ENCODE data around the gene PLCD4. TPM values are rescaled to one million over a fixed set of nuclear protein-coding genes. Genes with fewer than 3 reads are reported as not detected.

PLCD4 gene
- total RNA-seq, 1 donor from 2014 or later: 1.0 TPM

DNA sequence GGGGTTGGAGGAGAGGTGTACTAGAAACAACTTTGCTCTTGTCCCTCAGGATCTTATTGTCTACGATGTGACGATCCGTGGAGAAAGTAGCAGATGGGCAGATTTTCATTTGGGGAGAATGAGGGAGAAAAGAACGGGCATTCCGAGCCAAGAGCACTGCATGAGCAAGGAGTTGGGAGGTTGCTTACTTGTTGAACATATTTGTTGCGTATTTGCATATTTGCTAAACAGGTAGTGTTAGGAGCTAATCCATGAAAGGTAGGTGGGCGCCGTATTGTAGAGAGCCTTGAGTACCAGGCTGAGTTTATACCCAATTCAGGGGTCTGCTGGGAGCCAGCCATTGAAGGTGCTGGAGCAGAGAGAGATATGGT lies 52.3 kb downstream of the PLCD4 start:
- no peaks in the 10 kb centered on the region for H3K27me3 ChIP-seq
- DNase-seq: no peak
- intact Hi-C loops (cut with DNase I): no loop called here
- no peak for ATAC-seq
- TF ChIP-seq, protein P1, sequence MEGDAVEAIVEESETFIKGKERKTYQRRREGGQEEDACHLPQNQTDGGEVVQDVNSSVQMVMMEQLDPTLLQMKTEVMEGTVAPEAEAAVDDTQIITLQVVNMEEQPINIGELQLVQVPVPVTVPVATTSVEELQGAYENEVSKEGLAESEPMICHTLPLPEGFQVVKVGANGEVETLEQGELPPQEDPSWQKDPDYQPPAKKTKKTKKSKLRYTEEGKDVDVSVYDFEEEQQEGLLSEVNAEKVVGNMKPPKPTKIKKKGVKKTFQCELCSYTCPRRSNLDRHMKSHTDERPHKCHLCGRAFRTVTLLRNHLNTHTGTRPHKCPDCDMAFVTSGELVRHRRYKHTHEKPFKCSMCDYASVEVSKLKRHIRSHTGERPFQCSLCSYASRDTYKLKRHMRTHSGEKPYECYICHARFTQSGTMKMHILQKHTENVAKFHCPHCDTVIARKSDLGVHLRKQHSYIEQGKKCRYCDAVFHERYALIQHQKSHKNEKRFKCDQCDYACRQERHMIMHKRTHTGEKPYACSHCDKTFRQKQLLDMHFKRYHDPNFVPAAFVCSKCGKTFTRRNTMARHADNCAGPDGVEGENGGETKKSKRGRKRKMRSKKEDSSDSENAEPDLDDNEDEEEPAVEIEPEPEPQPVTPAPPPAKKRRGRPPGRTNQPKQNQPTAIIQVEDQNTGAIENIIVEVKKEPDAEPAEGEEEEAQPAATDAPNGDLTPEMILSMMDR (IDR thresholded peaks at IDR 0.05): no peak
- peaks cover 14% of the 10 kb centered on the region for H3K4me1 ChIP-seq
- H3K27ac ChIP-seq: peak overlapping the region; percentile 71
- peak overlapping the region; percentile 98 for H3K4me3 ChIP-seq
- peaks cover 63% of the 10 kb centered on the region for H3K36me3 ChIP-seq
- H3K9me3 ChIP-seq: no peaks in the 10 kb centered on the region

- peaks cover 67% of the 10 kb centered on the region for H3K36me3 ChIP-seq
- intact Hi-C loops (cut with DNase I): no loop called here
- TF ChIP-seq, protein P1 (IDR thresholded peaks at IDR 0.05): no peak
- DNase-seq (no peak), ATAC-seq (no peak)
- no peaks in the 10 kb centered on the region for H3K9me3 ChIP-seq
- peaks cover 14% of the 10 kb centered on the region for H3K4me1 ChIP-seq
- H3K4me3 ChIP-seq: no peak overlapping the region
- H3K27me3 ChIP-seq: no peaks in the 10 kb centered on the region
- H3K27ac ChIP-seq: no peak overlapping the region
Measured at GRCh38 chr2:218662377-218662776, 54.7 kb downstream of the PLCD4 start.

DNA sequence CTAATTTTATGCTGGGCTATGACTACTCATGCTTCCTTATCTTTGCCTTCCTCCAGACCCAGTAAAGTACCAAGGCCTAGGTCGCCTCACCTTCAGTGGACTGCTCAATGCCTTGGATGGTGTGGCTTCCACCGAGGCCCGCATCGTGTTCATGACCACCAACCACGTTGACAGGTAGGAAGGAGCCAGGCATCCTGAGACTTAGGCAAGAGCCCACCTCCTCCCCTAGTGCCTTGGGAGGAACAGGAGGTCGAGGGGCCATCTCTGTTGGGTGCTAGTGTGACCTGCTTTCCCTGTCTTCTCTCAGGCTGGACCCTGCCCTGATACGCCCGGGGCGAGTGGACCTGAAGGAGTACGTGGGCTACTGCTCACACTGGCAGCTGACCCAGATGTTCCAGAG lies 55.1 kb downstream of the PLCD4 start:
- Histone ChIP-seq H3K36me3 (peaks cover 67% of the 10 kb centered on the region), H3K27ac (no peak overlapping the region), H3K9me3 (no peaks in the 10 kb centered on the region), H3K4me1 (peaks cover 13% of the 10 kb centered on the region), H3K27me3 (no peaks in the 10 kb centered on the region), H3K4me3 (no peak overlapping the region)
- DNase-seq (no peak), ATAC-seq (no peak)
- TF ChIP-seq, protein P1 (IDR thresholded peaks at IDR 0.05): no peak
- intact Hi-C loops (cut with DNase I): no loop called here

DNA sequence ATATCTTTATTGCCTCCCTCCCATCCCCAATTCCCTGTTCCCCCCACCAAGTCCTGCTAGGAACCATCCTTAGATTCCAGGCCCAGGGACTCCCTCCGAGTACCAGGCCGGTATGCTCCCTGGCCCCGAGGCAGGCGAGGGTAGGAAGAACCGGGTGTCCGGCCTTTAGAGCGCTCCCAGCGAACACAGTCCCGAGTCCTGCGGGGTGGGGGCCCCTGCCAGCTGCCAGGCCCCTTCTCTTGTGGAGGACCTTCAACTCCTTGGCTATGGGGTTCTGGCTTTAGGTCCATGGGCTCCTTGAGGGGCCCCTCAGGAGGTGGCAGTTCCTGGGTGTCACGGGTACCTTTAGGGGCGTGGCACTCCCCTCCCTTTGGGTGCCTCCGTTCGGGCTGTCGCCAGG lies 56.2 kb downstream of the PLCD4 start:
- Histone ChIP-seq H3K27ac (no peak overlapping the region), H3K4me3 (no peak overlapping the region), H3K27me3 (no peaks in the 10 kb centered on the region), H3K9me3 (no peaks in the 10 kb centered on the region), H3K4me1 (peaks cover 4% of the 10 kb centered on the region), H3K36me3 (peaks cover 71% of the 10 kb centered on the region)
- no peak for DNase-seq
- ATAC-seq: no peak
- TF ChIP-seq, protein P1 (IDR thresholded peaks at IDR 0.05): no peak
- intact Hi-C loops (cut with DNase I): no loop called here

DNA sequence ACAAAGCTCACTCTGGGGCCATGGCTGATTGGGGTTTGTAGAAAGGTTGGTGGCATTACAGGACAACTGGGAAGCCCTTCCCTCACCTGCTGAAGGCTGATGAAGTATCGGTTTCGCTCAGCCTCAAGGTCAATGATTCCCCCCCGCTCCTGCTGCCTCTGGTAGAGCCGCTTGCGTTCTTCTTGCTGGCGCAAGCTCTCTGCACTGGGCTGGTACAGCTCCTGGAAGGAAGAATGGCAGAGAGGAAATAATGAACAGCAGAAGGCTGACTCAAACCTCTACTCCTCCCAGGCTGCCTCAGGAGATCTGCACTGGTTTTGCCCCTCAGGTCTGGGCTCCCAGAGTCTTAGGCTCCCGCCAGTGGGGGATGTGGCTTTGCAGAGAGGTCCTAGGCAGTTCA lies 57.0 kb downstream of the PLCD4 start:
- intact Hi-C loops (cut with DNase I): no loop called here

More for the DNA sequence above, 57.0 kb downstream of the PLCD4 start:
- Histone ChIP-seq H3K4me3 (no peak overlapping the region), H3K9me3 (no peaks in the 10 kb centered on the region), H3K27me3 (no peaks in the 10 kb centered on the region), H3K36me3 (peaks cover 71% of the 10 kb centered on the region), H3K27ac (no peak overlapping the region), H3K4me1 (peaks cover 4% of the 10 kb centered on the region)
- TF ChIP-seq, protein P1 (IDR thresholded peaks at IDR 0.05): no peak
- DNase-seq (no peak), ATAC-seq (no peak)

Measured in upper lobe of right lung (tissue), 1 donor.